Measurements from ENCODE around the gene EPAS1. TPM values are rescaled to one million over a fixed set of nuclear protein-coding genes. Genes with fewer than 3 reads are reported as not detected.

The EPAS1 gene
- polyA plus RNA-seq, 1 of the 3 experiments (the other 2 are of a cell fraction) = 69.2 TPM

- Histone ChIP-seq H3K9me3 (no peaks in the 10 kb centered on the region), H3K9me2 (no peaks in the 10 kb centered on the region), H3K4me2 (peak overlapping the region; percentile 41), H3K79me2 (ENCODE audit: insufficient read depth) (peaks cover 91% of the 10 kb centered on the region), H3K4me3 (ENCODE audit: low read depth in 2 of 2, low read length in 1 of 2) (no peak overlapping the region), H3K36me3 (replicated peaks in 1 of 2; ENCODE audit: control insufficient read depth in 1 of 2, insufficient read depth in 2 of 2, low read length in 1 of 2) (no peaks in the 10 kb centered on the region), H2AFZ (ENCODE audit: low read depth) (no peak overlapping the region), H4K20me1 (ENCODE audit: insufficient read depth) (peaks cover 5% of the 10 kb centered on the region), H3K27me3 (ENCODE audit: insufficient read depth) (no peaks in the 10 kb centered on the region), H3K4me1 (ENCODE audit: control insufficient read depth in 1 of 2, insufficient read depth in 2 of 2, low read depth in 1 of 2, low read length in 1 of 2) (peaks cover 58 to 100% of the 10 kb centered on the region in 2 experiments), H3K9ac (no peak overlapping the region), H3F3A (replicated peaks; ENCODE audit: insufficient read depth) (peaks cover 25% of the 10 kb centered on the region), H3K27ac (ENCODE audit: low read depth in 2 of 2, low read length in 1 of 2) (peak overlapping the region; percentile 57 to 100; a peak in 3 of 4 replicates)
- TF ChIP-seq EP300 (IDR thresholded peaks at IDR 0.05; ENCODE audit: borderline replicate concordance in 1 of 2, low read depth in 1 of 2, low read length in 1 of 2) = no peak
- TF ChIP-seq TEAD4 (IDR thresholded peaks at IDR 0.05; ENCODE audit: borderline replicate concordance, insufficient read depth) = no peak
- no peak; the same call in 1 of the 2 replicates for TF ChIP-seq RAD21 (IDR thresholded peaks at IDR 0.05; ENCODE audit: low read length)
- TF ChIP-seq RXRA (IDR thresholded peaks at IDR 0.05; ENCODE audit: borderline replicate concordance, low read depth) = no peak
- ChIA-PET CTCF (interaction anchor here (1.0 to 17.7 kb wide), 12 partner anchors 9 to 328 kb away, joined by 3 to 194 read pairs (median 10); partner anchors contain the start of gene EPAS1), POLR2A (interaction anchor here (0.6 to 7.1 kb wide), 11 partner anchors 10 to 1006 kb away, joined by 3 to 97 read pairs (median 11); partner anchors contain the start of gene EPAS1)
- 51% methylated on average over 4 of the region's 4 CpGs for WGBS (ENCODE audit: low lambda C conversion rate)
- peak; percentile 48 for DNase-seq
Measured at GRCh38 chr2:46338674-46339073, 41.5 kb downstream of the EPAS1 start.

DNA sequence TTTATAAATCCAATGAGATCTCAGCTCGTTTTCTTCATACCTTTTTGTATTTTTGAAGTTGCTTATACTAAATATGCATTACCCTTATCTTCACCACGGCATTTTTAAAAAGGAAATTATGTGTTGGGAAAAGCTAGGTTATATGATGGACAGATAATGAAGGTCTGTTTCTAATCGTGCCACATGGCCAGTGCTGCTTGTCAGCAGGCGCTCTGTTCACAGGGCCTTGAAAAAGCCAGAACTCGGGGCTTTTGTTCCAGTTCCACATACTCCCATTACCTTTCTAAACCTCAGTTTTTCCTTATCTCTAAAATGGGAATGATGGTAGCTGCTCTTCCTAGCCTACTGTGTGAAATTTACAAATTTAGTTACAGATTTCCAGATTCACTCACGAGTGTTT is 42.0 kb downstream of the EPAS1 start:
- Histone ChIP-seq H3K9ac (peak overlapping the region; percentile 1; the same call in 1 of the 2 replicates), H3K27ac (ENCODE audit: low read depth in 2 of 2, low read length in 1 of 2) (peak overlapping the region; percentile 57 to 100; a peak in 3 of 4 replicates), H3K4me2 (peak overlapping the region; percentile 41), H3K36me3 (replicated peaks in 1 of 2; ENCODE audit: control insufficient read depth in 1 of 2, insufficient read depth in 2 of 2, low read length in 1 of 2) (no peaks in the 10 kb centered on the region), H3K4me3 (ENCODE audit: low read depth in 2 of 2, low read length in 1 of 2) (no peak overlapping the region), H3K79me2 (ENCODE audit: insufficient read depth) (peaks cover 91% of the 10 kb centered on the region), H3K9me3 (no peaks in the 10 kb centered on the region), H3K4me1 (ENCODE audit: control insufficient read depth in 1 of 2, insufficient read depth in 2 of 2, low read depth in 1 of 2, low read length in 1 of 2) (peaks cover 53 to 100% of the 10 kb centered on the region in 2 experiments), H3K9me2 (no peaks in the 10 kb centered on the region), H3K27me3 (ENCODE audit: insufficient read depth) (no peaks in the 10 kb centered on the region), H3F3A (replicated peaks; ENCODE audit: insufficient read depth) (peaks cover 20% of the 10 kb centered on the region), H2AFZ (ENCODE audit: low read depth) (no peak overlapping the region), H4K20me1 (ENCODE audit: insufficient read depth) (peaks cover 11% of the 10 kb centered on the region)
- peak; percentile 59 for DNase-seq
- 41% methylated on average over 6 of the region's 6 CpGs for WGBS (ENCODE audit: low lambda C conversion rate)
- CTCF ChIA-PET = interaction anchor here (1.0 to 17.7 kb wide), 15 partner anchors 9 to 346 kb away, joined by 3 to 194 read pairs (median 8); partner anchors contain the start of gene EPAS1
- POLR2A ChIA-PET = interaction anchor here (0.9 to 7.1 kb wide), 17 partner anchors 8 to 1006 kb away, joined by 3 to 97 read pairs (median 8); partner anchors contain the start of gene EPAS1
- TF ChIP-seq, protein P1, sequence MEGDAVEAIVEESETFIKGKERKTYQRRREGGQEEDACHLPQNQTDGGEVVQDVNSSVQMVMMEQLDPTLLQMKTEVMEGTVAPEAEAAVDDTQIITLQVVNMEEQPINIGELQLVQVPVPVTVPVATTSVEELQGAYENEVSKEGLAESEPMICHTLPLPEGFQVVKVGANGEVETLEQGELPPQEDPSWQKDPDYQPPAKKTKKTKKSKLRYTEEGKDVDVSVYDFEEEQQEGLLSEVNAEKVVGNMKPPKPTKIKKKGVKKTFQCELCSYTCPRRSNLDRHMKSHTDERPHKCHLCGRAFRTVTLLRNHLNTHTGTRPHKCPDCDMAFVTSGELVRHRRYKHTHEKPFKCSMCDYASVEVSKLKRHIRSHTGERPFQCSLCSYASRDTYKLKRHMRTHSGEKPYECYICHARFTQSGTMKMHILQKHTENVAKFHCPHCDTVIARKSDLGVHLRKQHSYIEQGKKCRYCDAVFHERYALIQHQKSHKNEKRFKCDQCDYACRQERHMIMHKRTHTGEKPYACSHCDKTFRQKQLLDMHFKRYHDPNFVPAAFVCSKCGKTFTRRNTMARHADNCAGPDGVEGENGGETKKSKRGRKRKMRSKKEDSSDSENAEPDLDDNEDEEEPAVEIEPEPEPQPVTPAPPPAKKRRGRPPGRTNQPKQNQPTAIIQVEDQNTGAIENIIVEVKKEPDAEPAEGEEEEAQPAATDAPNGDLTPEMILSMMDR (IDR thresholded peaks at IDR 0.05) = no peak
- no peak for TF ChIP-seq FOXM1 (IDR thresholded peaks at IDR 0.05; ENCODE audit: low read depth)
- TF ChIP-seq SMC3 (IDR thresholded peaks at IDR 0.05; ENCODE audit: low read depth, low read length) = no peak
- peak; percentile 50 for TF ChIP-seq PBX3 (IDR thresholded peaks at IDR 0.05)
- TF ChIP-seq CHD2 (IDR thresholded peaks at IDR 0.05; ENCODE audit: low read length, partially characterized antibody) = peak; percentile 96
- no peak for TF ChIP-seq RFX5 (IDR thresholded peaks at IDR 0.05; ENCODE audit: low read length)
- no peak for TF ChIP-seq FOSL2 (IDR thresholded peaks at IDR 0.05; ENCODE audit: borderline replicate concordance, low read depth)
- TF ChIP-seq RCOR1 (IDR thresholded peaks at IDR 0.05; ENCODE audit: low read length) = peak; percentile 98
- TF ChIP-seq FOXJ3 (CRISPR knock-in tag; IDR thresholded peaks at IDR 0.05) = peak; percentile 93
- no peak for TF ChIP-seq RXRA (IDR thresholded peaks at IDR 0.05; ENCODE audit: borderline replicate concordance, low read depth)
- no peak for TF ChIP-seq NFIC (IDR thresholded peaks at IDR 0.05; ENCODE audit: borderline replicate concordance)
- TF ChIP-seq USF2 (IDR thresholded peaks at IDR 0.05; ENCODE audit: borderline replicate concordance, low read depth, low read length) = no peak
- no peak for TF ChIP-seq TEAD4 (IDR thresholded peaks at IDR 0.05; ENCODE audit: borderline replicate concordance, insufficient read depth)
- no peak for TF ChIP-seq YY1 (IDR thresholded peaks at IDR 0.05; ENCODE audit: low read depth)
- no peak for TF ChIP-seq GABPA (IDR thresholded peaks at IDR 0.05; ENCODE audit: low read depth)
- no peak for TF ChIP-seq MAX (IDR thresholded peaks at IDR 0.05; ENCODE audit: low read depth)
- TF ChIP-seq SIN3A (IDR thresholded peaks at IDR 0.05; ENCODE audit: borderline replicate concordance, low read depth, low read length) = 0 out of 2 replicates have a peak, but pooled peaks have one; percentile 28
- TF ChIP-seq POLR2AphosphoS5 (IDR thresholded peaks at IDR 0.05; ENCODE audit: low read depth, low read length) = peak; percentile 69; the same call in 1 of the 2 replicates
- TF ChIP-seq RAD21 (IDR thresholded peaks at IDR 0.05; ENCODE audit: low read length) = peak; percentile 35; the same call in 1 of the 2 replicates
- TF ChIP-seq IRF3 (IDR thresholded peaks at IDR 0.05; ENCODE audit: low read depth, low read length) = no peak
- no peak for TF ChIP-seq EZH2phosphoT487 (IDR thresholded peaks at IDR 0.05; ENCODE audit: borderline replicate concordance, low read depth)
